OCI-LY1 (cell line): Measurements from ENCODE around the gene SKAP1.
A peak's percentile ranks its signal among the peaks of the same experiment; 100 is the strongest.

ENCODE experiments used
- CTCF ChIP-seq: fragments of 200-600 bp; sonication (generic), shearing (Covaris generic); IDR thresholded peaks from 2 replicates; pipeline ENCODE4 v1.5.1; 2017; ENCODE audit warnings: mild to moderate bottlenecking, antibody characterized with exemption, low read length, moderate library complexity, mixed read lengths
- EZH2 ChIP-seq: fragments of 200-600 bp; sonication (generic), shearing (Covaris generic); IDR thresholded peaks from 2 replicates; pipeline ENCODE4 v1.8.0; 2017; ENCODE audit warnings: borderline replicate concordance, mixed run types, mild to moderate bottlenecking, antibody characterized with exemption, low read length, moderate library complexity, mixed read lengths

- TF ChIP-seq CTCF = peak; percentile 88
- no peak for TF ChIP-seq EZH2
Observed at GRCh38 chr17:48131216-48131824, 298.7 kb downstream of the SKAP1 start.
